Mucosa of descending colon (tissue), 3 donors: ENCODE data around the gene NPRL2. TPM values are rescaled to one million over a fixed set of nuclear protein-coding genes. Genes with fewer than 3 reads are reported as not detected.

Experiments
- ATAC-seq: fragments of 200-7000 bp; cut with Tn5 transposase; one replicate; pipeline ENCODE4 v1.9.1; 2020; ENCODE audit warnings: mild to moderate bottlenecking, moderate library complexity
- DNase-seq, 3 donors: peaks; one replicate each; pipeline ENCODE4 v3.0.0-alpha.2; 2020
- H3K36me3 ChIP-seq: fragments of 200-600 bp; one replicate; pipeline ENCODE4 v1.8.0; 2021; ENCODE audit warnings: low read depth, mild to moderate bottlenecking
- H3K4me1 ChIP-seq: fragments of 200-600 bp; one replicate; pipeline ENCODE4 v1.8.0; 2021; ENCODE audit warnings: low read depth, mild to moderate bottlenecking
- H3K4me3 ChIP-seq: fragments of 200-600 bp; one replicate; pipeline ENCODE4 v1.8.0; 2021; ENCODE audit warnings: mild to moderate bottlenecking
- H3K9me3 ChIP-seq: fragments of 200-600 bp; one replicate; pipeline ENCODE4 v1.8.0; 2021; ENCODE audit warnings: mild to moderate bottlenecking
- intact Hi-C, 2 donors: fragments of 100-400 bp; cut with DNase I in 1 of 2; cut with micrococcal nuclease in 1 of 2; formaldehyde crosslinking; loops; one replicate each; pipeline versions ENCODE4 v1.11.0 to v1.11.1; 2022; cut with DNase I, micrococcal nuclease
- total RNA-seq, 3 donors: library from RNA; stranded (reverse); fragmentation: NEBNext Ultra II Directional in 2 of 3; extraction: Animal tissue kit (Norgen Biotek cat#: 25700) in 2 of 3; gene quantifications; one replicate each; pipeline versions ENCODE4 v1.2.1 to v1.2.4, GENCODE V29; 2021 to 2023
- TF ChIP-seq, protein P1 (sequence below): fragments of 200-600 bp; IDR thresholded peaks from one replicate; pipeline ENCODE4 v1.8.0; 2022; ENCODE audit warnings: antibody characterized with exemption, mild to moderate bottlenecking
- donor health status: DM: no; HTN: no; CAD: no; lungs with moderate emphysema.
- donor health status: DM: no; HTN: no; CAD: no.
- donor health status: DM: no; HTN: yes; CAD: no.

Gene NPRL2
- total RNA-seq, 3 donors from 2014 or later, result 20.2 to 32.9 (median 25.0) TPM

DNA sequence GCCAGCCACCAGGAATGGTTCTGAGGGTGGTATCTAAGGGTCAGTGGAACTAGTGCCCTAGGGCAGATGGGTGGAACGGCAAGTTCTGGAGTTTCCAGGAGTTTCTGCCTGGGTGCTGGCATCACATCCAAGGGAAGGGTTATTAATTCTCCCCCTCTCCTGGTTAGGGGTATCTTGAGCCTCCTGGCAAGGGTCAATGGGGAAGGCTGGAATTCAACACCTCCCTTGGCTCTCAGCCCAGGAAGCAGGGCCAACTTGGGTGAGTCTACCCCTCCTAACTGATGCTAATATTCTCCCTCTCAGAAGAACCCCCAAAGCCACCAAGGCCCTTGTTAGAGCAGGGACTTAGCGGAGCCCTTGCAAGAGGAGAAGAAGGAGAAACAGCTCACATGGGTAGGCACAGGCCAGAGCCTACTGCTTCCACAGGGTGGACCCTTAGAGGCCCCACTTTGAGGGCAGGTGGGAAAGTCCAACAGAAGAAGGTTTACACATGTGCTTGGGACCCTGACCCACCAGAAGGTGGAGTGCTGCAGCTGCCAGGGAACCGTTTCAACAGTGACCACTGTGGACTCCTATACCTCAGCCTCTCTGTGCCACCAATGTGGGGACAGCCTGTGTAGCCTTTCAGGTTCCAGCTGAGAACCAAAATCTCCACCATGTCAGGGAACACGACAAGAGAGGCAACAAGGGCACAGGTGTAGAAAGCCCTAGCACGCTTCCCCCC is 5.4 kb upstream of the NPRL2 start:
- Histone ChIP-seq H3K9me3 (no peaks in the 10 kb centered on the region), H3K4me1 (peaks cover 49% of the 10 kb centered on the region), H3K4me3 (no peak overlapping the region), H3K36me3 (no peaks in the 10 kb centered on the region)
- intact Hi-C loops, result no loop called here
- TF ChIP-seq, protein P1, sequence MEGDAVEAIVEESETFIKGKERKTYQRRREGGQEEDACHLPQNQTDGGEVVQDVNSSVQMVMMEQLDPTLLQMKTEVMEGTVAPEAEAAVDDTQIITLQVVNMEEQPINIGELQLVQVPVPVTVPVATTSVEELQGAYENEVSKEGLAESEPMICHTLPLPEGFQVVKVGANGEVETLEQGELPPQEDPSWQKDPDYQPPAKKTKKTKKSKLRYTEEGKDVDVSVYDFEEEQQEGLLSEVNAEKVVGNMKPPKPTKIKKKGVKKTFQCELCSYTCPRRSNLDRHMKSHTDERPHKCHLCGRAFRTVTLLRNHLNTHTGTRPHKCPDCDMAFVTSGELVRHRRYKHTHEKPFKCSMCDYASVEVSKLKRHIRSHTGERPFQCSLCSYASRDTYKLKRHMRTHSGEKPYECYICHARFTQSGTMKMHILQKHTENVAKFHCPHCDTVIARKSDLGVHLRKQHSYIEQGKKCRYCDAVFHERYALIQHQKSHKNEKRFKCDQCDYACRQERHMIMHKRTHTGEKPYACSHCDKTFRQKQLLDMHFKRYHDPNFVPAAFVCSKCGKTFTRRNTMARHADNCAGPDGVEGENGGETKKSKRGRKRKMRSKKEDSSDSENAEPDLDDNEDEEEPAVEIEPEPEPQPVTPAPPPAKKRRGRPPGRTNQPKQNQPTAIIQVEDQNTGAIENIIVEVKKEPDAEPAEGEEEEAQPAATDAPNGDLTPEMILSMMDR, result no peak
- ATAC-seq, result no peak
- no peak for DNase-seq

DNA sequence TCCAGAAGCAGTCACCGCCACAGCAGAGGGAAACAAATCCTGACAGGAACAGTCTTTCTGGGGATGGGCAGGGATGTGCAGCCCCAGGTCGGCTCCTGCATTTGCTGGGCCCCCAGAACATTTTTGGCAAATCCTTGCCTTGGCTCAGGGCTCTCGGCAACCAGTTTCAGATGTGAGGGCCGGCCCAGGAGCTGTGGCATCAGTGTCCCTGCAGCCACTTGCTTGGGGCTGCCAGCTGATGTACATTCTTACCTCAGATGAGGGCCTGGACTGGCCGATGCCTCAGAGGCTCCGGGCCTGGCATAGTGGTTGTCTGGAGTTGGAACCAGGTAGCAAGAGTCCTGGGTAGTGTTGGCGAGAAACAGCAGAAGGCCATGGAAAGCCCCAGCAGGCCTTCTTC is 4.3 kb upstream of the NPRL2 start:
- no peak for DNase-seq
- Histone ChIP-seq H3K9me3 (no peaks in the 10 kb centered on the region), H3K36me3 (no peaks in the 10 kb centered on the region), H3K4me1 (peaks cover 50% of the 10 kb centered on the region), H3K4me3 (no peak overlapping the region)
- TF ChIP-seq, protein P1, result no peak
- ATAC-seq, result no peak
- intact Hi-C loops, result no loop called here

DNA sequence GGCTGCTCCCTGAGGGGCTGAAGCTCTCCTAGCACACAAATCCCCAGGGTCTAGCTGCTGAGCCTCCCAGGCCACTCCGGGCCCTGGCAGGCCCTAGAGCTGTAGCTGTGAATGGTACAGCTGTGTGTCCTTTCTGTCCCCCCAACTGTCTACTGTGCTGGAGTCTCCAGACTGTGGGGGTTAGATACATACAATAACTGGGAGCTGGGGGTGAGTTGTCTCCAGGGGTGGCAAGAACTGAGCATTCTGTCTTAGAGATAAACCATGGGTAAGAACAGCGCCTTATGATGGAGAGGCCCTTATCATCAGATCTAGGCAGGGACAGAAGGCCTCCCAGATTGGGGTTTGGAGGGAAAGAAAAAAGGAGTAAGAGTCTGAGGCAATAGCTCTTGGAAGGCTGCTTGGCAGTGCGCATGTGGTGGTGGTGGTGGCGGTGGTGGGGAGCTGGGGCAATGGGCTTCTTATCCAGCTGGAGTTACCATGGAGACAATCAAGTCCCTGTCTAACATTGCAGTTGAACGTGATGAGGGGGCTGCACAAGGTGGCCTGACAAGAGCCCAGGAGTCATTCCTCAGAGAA is 3.7 kb upstream of the NPRL2 start:
- TF ChIP-seq, protein P1, result no peak
- no peak overlapping the region for H3K4me3 ChIP-seq

DNA sequence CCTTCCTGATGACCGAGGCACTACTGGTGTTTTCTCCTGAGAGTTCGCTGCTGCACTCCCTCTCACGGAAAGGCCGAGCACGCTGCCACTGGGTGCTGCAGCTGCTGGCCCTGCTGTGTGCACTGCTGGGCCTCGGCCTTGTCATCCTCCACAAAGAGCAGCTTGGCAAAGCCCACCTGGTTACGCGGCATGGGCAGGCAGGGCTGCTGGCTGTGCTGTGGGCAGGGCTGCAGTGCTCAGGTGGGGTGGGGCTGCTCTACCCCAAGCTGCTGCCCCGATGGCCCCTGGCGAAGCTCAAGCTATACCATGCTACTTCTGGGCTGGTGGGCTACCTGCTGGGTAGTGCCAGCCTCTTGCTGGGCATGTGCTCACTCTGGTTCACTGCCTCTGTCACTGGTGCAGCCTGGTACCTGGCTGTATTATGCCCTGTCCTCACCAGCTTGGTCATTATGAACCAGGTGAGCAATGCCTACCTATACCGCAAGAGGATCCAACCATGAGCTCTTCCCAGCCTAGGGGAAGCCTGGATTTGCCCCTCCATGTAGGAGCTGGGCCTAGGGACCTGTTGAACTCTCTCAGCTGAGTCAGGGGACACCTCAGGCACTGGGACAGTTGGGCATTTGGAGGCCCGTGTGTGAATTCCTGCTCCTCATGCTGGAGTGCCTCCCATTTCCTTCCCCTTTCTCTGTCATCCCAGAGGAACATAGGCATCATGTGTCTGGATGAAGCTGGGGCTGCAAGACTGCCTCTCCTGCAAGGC is 2.9 kb upstream of the NPRL2 start:
- Histone ChIP-seq H3K36me3 (no peaks in the 10 kb centered on the region), H3K9me3 (no peaks in the 10 kb centered on the region), H3K4me1 (peaks cover 59% of the 10 kb centered on the region), H3K4me3 (no peak overlapping the region)
- TF ChIP-seq, protein P1, result no peak
- ATAC-seq (no peak), DNase-seq (no peak)
- intact Hi-C loops, result no loop called here

More for the DNA sequence above, 3.7 kb upstream of the NPRL2 start:
- no peaks in the 10 kb centered on the region for H3K36me3 ChIP-seq
- ATAC-seq (no peak), DNase-seq (no peak)
- H3K4me1 ChIP-seq, result peaks cover 56% of the 10 kb centered on the region
- intact Hi-C loops, result no loop called here
- no peaks in the 10 kb centered on the region for H3K9me3 ChIP-seq

DNA sequence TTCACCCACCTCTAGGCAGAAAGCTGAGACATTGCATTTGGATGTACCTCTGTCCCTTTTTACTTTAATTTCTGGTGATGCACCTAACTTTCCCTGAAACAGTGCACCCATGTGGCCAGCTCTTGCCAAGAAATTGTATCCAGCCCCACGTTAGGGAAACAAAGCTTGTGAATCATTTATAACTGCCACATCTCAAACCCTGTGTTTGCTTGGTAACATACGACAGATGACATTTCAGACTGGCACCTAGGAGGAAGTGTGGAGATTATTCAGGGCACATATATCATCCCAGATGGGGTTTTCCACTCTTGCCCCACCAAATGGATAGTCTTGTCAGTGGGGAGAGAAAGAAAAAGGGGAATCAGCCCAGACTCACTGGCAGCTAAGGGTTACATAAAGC is 2.2 kb upstream of the NPRL2 start:
- no peaks in the 10 kb centered on the region for H3K36me3 ChIP-seq

More for the DNA sequence above, 2.2 kb upstream of the NPRL2 start:
- Histone ChIP-seq H3K4me3 (no peak overlapping the region), H3K9me3 (no peaks in the 10 kb centered on the region), H3K4me1 (peaks cover 52% of the 10 kb centered on the region)
- DNase-seq (no peak), ATAC-seq (peak; percentile 16)
- intact Hi-C loops, result no loop called here
- TF ChIP-seq, protein P1, result no peak
